ENCODE data around the gene LHFPL3.
A peak's percentile ranks its signal among the peaks of the same experiment; 100 is the strongest.

The LHFPL3 gene

GRCh38 chr7:104767113-104767512 is 438.7 kb downstream of the LHFPL3 start:
- DNase-seq = no peak

GRCh38 chr7:104767826-104768536 is 439.6 kb downstream of the LHFPL3 start:
- DNase-seq = no peak

DNA sequence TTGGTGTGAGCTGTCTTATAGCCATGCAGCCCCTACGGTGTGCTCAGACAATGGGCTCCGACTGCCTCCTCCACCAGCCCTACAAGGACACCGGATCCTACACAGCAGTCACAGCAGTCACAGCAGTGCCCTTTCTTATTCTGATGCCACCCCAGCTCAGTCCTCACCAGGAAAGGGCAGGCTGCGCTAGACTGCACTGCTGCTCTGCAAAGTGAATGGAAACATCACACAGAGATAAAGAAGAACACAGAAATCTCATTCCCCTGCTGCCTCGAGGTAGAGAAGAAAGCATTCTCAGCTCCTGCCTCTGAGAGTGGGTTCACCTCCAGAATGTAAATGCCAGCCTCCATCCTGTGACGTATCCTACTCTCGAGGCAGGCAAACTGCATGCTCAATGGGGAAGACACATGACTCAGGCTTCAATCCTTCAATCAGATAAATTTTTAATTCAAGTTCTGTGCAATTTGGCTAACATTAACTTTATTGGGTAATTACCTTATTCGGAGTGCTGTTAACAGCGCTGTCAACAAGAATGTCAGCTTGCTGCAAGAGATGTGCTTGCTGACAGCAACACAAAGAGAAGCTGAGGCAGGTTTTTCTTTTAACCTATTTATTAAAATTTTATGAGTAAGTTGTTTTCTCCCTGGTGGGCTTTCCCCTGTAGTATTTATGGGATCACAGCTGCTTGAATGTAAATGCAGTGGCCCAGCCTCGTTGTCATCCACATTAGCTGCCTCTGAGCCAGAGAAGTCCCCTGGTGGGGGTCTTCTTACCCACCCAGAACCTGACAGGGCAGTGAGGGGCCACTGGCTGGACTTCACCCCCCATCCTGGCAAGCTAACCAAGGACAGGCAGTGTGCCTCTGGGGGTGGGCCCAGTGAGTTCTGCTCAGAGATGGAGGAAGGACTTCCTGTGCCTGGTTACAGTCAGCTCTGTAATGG is 444.3 kb downstream of the LHFPL3 start:
- no peak for DNase-seq

GRCh38 chr7:104773796-104774195 is 445.4 kb downstream of the LHFPL3 start:
- DNase-seq = no peak

GRCh38 chr7:104775531-104775930 is 447.1 kb downstream of the LHFPL3 start:
- no peak for DNase-seq

- no peak for DNase-seq
Observed at GRCh38 chr7:104777301-104777800, 448.9 kb downstream of the LHFPL3 start.

DNA sequence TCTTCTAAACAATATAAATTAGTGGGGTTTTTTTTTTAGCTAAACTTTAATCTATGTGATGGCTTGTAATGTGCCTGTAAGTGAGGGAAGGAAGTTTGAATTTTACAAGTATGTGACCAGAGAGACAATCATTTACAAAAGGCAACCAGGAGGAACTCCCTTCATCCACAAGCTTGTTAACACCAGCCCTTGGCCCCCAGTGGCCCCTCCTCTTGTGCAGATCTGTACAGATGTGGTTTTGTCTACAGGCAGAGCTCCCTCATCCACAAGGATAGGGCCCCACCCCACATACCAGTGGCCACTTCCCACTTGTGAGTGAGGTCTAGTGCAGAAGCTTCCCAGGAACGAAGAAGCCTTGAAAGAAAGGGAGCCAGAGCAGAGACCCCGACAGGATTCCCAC is 451.5 kb downstream of the LHFPL3 start:
- DNase-seq = peak; percentile 65 to 69

DNA sequence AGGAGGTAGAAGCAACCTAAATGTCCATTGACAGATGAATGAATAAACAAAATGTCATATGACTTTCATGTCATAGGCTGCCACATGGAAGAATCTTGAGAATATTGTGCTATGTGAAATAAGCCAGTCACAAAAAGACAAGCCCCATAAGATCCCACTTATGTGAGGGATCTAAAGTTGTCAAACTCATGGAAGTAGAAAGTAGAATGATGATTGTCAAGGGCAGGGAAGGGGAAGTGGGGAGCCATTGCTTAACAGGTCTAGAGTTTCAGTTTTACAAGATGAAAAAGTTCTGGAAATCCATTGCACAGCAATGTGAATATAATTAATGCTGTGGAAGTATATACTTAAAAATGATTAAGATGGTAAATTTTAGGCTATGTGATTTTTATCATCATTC is 456.3 kb downstream of the LHFPL3 start:
- no peak for DNase-seq

DNA sequence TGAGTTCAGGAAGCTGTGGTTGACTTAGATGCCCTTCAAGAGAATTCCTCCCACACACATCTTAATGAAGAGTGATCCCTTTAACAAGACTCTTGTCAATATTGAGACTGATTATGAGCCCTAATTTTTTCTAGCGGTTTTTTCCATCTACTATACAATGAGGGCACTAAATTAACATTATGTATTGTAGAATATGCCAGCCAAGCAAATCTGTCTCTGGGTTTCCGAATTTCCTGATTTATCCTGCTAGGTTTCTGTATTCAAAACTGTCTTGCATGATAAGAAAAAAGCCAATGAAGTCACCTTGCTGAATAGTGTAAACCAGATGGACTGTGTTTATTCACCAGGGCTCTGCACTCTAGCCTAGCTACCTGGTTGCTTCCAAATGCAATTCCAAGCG is 461.4 kb downstream of the LHFPL3 start:
- no peak for DNase-seq

- no peak for DNase-seq
Observed at GRCh38 chr7:104790440-104790839, 462.0 kb downstream of the LHFPL3 start.

- no peak for DNase-seq
Observed at GRCh38 chr7:104791080-104791479, 462.7 kb downstream of the LHFPL3 start.

GRCh38 chr7:104793066-104793465 is 464.7 kb downstream of the LHFPL3 start:
- no peak for DNase-seq

DNA sequence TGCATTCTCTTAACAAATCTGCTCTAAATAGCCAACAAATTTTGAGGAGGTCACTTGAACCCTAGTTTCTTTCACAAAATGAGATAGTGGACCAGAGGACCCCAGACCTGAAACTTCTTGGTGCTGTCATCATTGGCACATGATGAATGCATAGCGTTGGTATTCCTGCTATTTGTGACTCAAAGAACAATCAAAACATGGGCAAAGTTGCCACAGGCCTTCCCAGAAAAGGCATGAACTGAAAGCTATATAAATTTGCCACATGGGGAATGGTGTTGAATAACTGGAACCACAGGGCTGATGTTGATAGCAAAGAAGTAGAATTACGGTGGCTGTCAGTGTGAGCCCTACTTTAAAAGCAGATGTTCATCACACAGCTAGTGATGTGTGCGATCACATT is 465.8 kb downstream of the LHFPL3 start:
- no peak for DNase-seq

GRCh38 chr7:104794589-104794988 is 466.2 kb downstream of the LHFPL3 start:
- no peak for DNase-seq

DNA sequence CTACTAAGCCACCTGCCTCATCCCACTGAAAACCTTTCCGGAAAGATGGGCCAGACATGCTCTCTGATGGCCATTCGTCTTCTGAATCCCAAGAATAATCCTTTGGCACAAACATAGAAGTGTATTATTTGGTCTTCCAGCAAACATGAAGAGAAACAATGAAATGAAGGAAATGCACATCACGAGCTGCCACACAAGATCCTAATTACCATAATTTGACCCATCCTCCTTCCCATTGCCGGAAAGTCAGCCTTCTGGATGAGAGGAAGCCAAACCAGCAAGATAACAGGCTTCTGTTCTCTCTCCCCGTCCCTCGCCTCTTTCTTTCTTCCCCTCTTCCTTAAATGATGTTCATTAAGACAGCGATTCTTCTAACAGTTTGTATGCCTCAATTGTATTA is 466.7 kb downstream of the LHFPL3 start:
- DNase-seq = no peak

GRCh38 chr7:104795616-104796398 is 467.4 kb downstream of the LHFPL3 start:
- DNase-seq = no peak

DNA sequence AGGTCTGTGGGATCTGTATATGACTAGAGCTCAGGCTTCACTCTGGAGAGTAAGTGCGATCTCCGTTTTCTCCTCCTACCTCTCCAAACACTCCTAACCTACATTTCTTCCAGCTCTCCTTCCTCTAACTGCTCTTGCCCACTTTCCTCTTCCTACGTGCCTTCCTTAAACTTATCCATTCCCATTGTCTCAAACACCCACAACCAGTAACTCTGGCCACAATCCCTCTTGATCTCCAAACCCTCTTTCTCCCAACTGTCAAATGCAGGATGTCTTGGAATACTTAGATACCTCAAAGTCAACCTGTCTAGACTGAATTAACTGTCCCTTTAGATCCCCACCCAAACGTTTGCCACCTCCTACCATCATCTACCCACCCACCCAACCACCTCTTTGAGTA is 471.9 kb downstream of the LHFPL3 start:
- DNase-seq = no peak

DNA sequence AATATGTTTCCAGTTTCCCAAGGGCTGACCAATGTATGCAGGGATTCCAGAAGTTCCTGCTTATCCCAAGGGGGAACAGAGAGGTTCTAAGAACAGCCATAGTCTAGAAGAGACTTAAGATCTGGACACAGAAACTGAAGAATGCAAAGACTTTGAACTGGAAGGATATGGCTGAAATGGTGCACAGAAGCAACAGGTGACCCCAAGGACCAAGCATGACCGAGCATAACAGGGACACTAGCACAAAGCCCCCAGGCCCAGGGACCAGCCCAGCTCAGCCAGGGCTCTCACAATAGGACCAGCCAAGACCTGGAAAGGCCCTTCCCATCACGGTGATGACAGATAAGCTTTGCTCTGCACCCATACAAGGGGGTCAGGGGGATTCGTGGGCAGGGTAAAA is 472.6 kb downstream of the LHFPL3 start:
- DNase-seq = no peak

DNA sequence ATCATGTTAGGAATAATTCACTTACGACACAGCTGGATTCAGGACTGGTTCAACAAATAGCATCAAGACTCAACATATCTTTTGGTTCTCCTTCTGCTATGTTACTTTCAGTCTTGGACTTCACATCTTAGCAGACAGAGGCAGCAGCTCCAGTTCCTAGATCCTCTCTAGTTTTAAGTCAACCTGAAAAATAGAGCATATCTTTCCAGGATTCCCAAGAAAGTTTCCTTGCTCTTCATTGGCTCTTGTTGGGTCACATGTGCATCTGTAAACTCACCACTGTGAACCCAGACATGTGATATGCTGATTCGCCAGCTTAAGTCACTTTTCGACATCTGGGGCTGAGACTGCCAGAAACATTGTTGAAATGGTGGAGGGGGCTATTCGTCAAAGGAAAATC is 475.5 kb downstream of the LHFPL3 start:
- no peak for DNase-seq

- DNase-seq = no peak
Observed at GRCh38 chr7:104804696-104805095, 476.3 kb downstream of the LHFPL3 start.

- DNase-seq = no peak
Observed at GRCh38 chr7:104805449-104806317, 477.3 kb downstream of the LHFPL3 start.

GRCh38 chr7:104807671-104808070 is 479.3 kb downstream of the LHFPL3 start:
- no peak for DNase-seq
